Transverse colon (tissue), 4 donors: ENCODE measurements around the gene RNASE1. TPM values are rescaled to one million over a fixed set of nuclear protein-coding genes. Genes with fewer than 3 reads are reported as not detected.

ENCODE experiments used
- DNase-seq: peaks from one replicate; pipeline ENCODE4 v3.0.0-alpha.2; 2019
- H3K27ac ChIP-seq, 4 donors: fragments of 200-600 bp; sonication (generic); 2 replicates each; pipeline ENCODE4 v1.5.1; 2016 to 2018; ENCODE audit warnings: inconsistent platforms in 4 of 4
- H3K27me3 ChIP-seq: fragments of 200-600 bp; sonication (generic); 2 replicates; pipeline ENCODE4 v1.5.1; 2017; ENCODE audit warnings: inconsistent platforms
- H3K36me3 ChIP-seq, 4 donors: fragments of 200-600 bp; sonication (generic); 2 replicates each; pipeline ENCODE4 v1.5.1; 2017 to 2019; ENCODE audit warnings: inconsistent platforms in 4 of 4
- H3K4me1 ChIP-seq, 4 donors: fragments of 200-600 bp; sonication (generic); 2 replicates each; pipeline ENCODE4 v1.5.1; 2017 to 2020; ENCODE audit warnings: inconsistent platforms in 4 of 4
- H3K4me3 ChIP-seq, 4 donors: fragments of 200-600 bp; sonication (generic); 1 replicate in 1 of 4; 2 replicates in 3 of 4; pipeline versions ENCODE4 v1.5.1 to v1.6.1; 2017 to 2019; ENCODE audit warnings: inconsistent platforms in 4 of 4
- H3K9me3 ChIP-seq, 2 donors: fragments of 200-600 bp; sonication (generic); 2 replicates each; pipeline ENCODE4 v1.5.1; 2017 to 2019; ENCODE audit warnings: inconsistent platforms in 2 of 2
- CTCF ChIP-seq, 5 experiments: fragments of 200-600 bp in 3 of 5; fragments of 450-650 bp in 2 of 5; sonication (generic) in 3 of 5; IDR thresholded peaks; 1 replicate in 2 of 5; 2 replicates in 3 of 5; pipeline ENCODE4 v1.5.1; 2016 to 2017; ENCODE audit warnings: antibody characterized with exemption in 5 of 5, inconsistent platforms in 3 of 5, mild to moderate bottlenecking in 2 of 5, moderate library complexity in 1 of 5
- EP300 ChIP-seq: sonication (generic); formaldehyde crosslinking; IDR thresholded peaks from one replicate; pipeline ENCODE4 v1.6.1; 2017; ENCODE audit warnings: antibody characterized with exemption, low read depth
- POLR2A ChIP-seq: fragments of 450-650 bp; IDR thresholded peaks from one replicate; pipeline ENCODE4 v1.6.1; 2016; ENCODE audit warnings: antibody characterized with exemption, mild to moderate bottlenecking, moderate library complexity
- POLR2AphosphoS5 ChIP-seq, 3 donors: sonication (generic); formaldehyde crosslinking; IDR thresholded peaks; one replicate each; pipeline ENCODE4 v1.6.1; 2016; ENCODE audit warnings: antibody characterized with exemption in 3 of 3
- WGBS, 2 donors: methylation state at CpG; one replicate each; pipeline ENCODE4 v1.1.5; 2018; ENCODE audit warnings: low coverage in 1 of 2; 5-methylcytosine and 5-hydroxymethylcytosine counted together
- in situ Hi-C, 4 donors: fragments of 200-750 bp; cut with MboI; loops; one replicate each; pipeline versions ENCODE4 v1.15.0 to v1.15.1; 2017; ENCODE audit warnings: low sequenced_read_pairs in 3 of 4, low pct_ligation_motif_present in 1 of 4, low pct_unique_long_range_greater_than_20kb in 1 of 4
- intact Hi-C: fragments of 100-400 bp; cut with DNase I; formaldehyde crosslinking; loops from one replicate; pipeline ENCODE4 v1.15.1; 2023; ENCODE audit warnings: low total_unique reads
- total RNA-seq, 4 donors: library from RNA; depleted of rRNA; stranded (reverse); fragments of >200 nt; gene quantifications; one replicate each; pipeline ENCODE4 v1.1.0, GENCODE V29; 2016

Gene RNASE1
- total RNA-seq, 4 donors from 2014 or later, result 96.7 to 296 (median 177) TPM

DNA sequence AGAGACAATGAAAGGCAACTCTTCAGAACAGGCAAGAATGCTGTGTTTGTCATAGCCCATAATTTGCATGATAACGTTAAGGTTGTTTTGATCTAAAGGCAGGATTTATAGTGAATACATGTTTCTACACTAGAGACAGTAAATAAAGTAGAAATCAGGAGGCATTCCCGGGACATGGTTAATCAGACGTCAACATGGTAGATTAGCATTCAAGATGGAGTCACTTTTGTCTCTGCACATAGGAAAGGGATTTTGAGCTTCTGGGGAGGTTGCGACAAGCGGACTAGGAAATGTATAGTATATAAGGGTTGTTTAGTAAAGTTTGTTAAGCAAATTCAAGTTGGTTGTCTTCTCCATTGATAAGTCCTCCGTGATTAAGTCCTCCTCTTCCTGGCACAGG lies 2.8 kb upstream of the RNASE1 start:
- intact Hi-C loops (no loop called here), in situ Hi-C loops (no loop called here)
- WGBS, 2 donors, result 93 to 98% methylated on average over 6 of the region's 6 CpGs
- Histone ChIP-seq H3K27me3 (no peaks in the 10 kb centered on the region), H3K4me3 (no peak overlapping the region), H3K36me3 (no peaks in the 10 kb centered on the region), H3K27ac (no peak overlapping the region), H3K4me1 (peaks cover 0 to 44% (median 14%) of the 10 kb centered on the region in 4 donors), H3K9me3 (no peaks in the 10 kb centered on the region)
- no peak for TF ChIP-seq CTCF (IDR thresholded peaks at IDR 0.05)
- DNase-seq, result no peak

- DNase-seq, result no peak
- no peaks in the 10 kb centered on the region for H3K27me3 ChIP-seq
These were observed 579 bp upstream of the RNASE1 start for GRCh38 chr14:20803223-20803622.

GRCh38 chr14:20801726-20802125 lies 918 bp downstream of the RNASE1 start:
- TF ChIP-seq POLR2AphosphoS5 (IDR thresholded peaks at IDR 0.05) (no peak), POLR2A (no peak), CTCF (IDR thresholded peaks at IDR 0.05) (peak in 1 of 5 experiments; percentile 8), EP300 (no peak)
- no peaks in the 10 kb centered on the region for H3K9me3 ChIP-seq
- 71% methylated on average over 9 of the region's 9 CpGs; no CpG with 5 or more reads in 1 of the 2 donors for WGBS, 2 donors
- intact Hi-C loops, result no loop called here
- H3K4me1 ChIP-seq, result peaks cover 0 to 37% (median 9%) of the 10 kb centered on the region in 4 donors
- H3K27me3 ChIP-seq, result no peaks in the 10 kb centered on the region
- DNase-seq, result peak; percentile 41
- peak overlapping the region; percentile 63 to 80 (median 75) for H3K27ac ChIP-seq
- peak overlapping the region in 3 of 4 donors; percentile 6 to 33 (median 31) for H3K4me3 ChIP-seq
- in situ Hi-C loops, result no loop called here
- H3K36me3 ChIP-seq, result no peaks in the 10 kb centered on the region

More at GRCh38 chr14:20803223-20803622, 579 bp upstream of the RNASE1 start:
- no peaks in the 10 kb centered on the region for H3K9me3 ChIP-seq
- TF ChIP-seq EP300, result no peak
- TF ChIP-seq CTCF (IDR thresholded peaks at IDR 0.05), result no peak
- no peak for TF ChIP-seq POLR2A
- TF ChIP-seq POLR2AphosphoS5 (IDR thresholded peaks at IDR 0.05), result no peak
- intact Hi-C loops, result no loop called here
- H3K4me1 ChIP-seq, result peaks cover 0 to 51% (median 15%) of the 10 kb centered on the region in 4 donors
- peak overlapping the region; percentile 63 to 80 (median 75) for H3K27ac ChIP-seq
- 75 to 90% methylated on average over 2 to 7 of the region's 7 CpGs for WGBS, 2 donors
- no peak overlapping the region for H3K4me3 ChIP-seq
- no peaks in the 10 kb centered on the region for H3K36me3 ChIP-seq
- in situ Hi-C loops, result no loop called here

DNA sequence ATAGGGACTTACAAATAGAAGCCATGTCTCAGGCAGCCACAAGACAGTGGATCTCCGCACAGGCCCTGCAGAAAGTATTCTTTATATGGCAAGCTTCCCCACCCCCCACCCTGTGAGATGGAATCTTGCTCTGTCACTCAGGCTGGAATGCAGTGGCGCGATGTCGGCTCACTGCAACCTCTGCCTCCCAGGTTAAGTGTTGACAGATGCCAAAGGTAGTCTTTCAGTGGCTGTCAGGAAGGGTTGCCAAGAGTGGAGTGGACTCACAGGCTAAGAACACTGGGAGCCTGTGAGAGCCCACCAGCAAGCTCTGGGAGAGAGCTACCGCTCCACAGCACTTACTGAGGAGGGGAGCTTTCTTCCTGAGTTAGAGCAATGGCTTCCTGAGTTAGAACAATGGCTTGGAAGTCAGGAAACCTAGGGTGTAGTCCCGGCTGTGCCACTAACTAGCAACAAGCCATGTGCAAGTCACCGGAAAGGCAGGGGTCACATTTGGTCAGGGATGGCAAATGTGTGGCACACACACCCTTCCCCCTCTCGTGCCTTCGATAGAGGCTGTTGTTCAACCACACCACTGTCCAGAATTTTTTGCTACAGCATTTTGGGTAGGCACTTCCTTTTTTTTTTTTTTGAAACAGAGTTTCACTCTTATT lies 2.6 kb downstream of the RNASE1 start:
- Histone ChIP-seq H3K27ac (peak overlapping the region; percentile 63 to 80 (median 75)), H3K4me3 (peak overlapping the region in 1 of 4 donors; percentile 33), H3K9me3 (no peaks in the 10 kb centered on the region), H3K4me1 (peaks cover 0 to 35% (median 9%) of the 10 kb centered on the region in 4 donors), H3K27me3 (no peaks in the 10 kb centered on the region), H3K36me3 (no peaks in the 10 kb centered on the region)
- WGBS, 2 donors, result 55 to 69% methylated on average over 4 to 9 of the region's 9 CpGs
- no peak for TF ChIP-seq CTCF (IDR thresholded peaks at IDR 0.05)
- TF ChIP-seq EP300, result no peak
- TF ChIP-seq POLR2AphosphoS5 (IDR thresholded peaks at IDR 0.05), result no peak
- TF ChIP-seq POLR2A, result no peak
- no peak for DNase-seq
- intact Hi-C loops (no loop called here), in situ Hi-C loops (no loop called here)
